Stimulated activated CD8-positive, alpha-beta memory T cell treated with anti-CD3 and anti-CD28 coated beads, Interleukin-15, amount 100 ng/mL, for 4 hours (primary cell): Measurements from ENCODE around the gene ASB2.

ENCODE experiments used
- DNase-seq, 2 donors: peaks; one replicate each; pipeline ENCODE4 v3.0.0-alpha.2; 2020; ENCODE audit warnings: low read depth in 2 of 2

Gene ASB2

GRCh38 chr14:93906341-93907329 lies 69.7 kb downstream of the ASB2 start:
- peak in 1 of 2 donors; percentile 8 for DNase-seq

GRCh38 chr14:93905623-93906022 lies 70.7 kb downstream of the ASB2 start:
- DNase-seq = no peak

- DNase-seq = no peak
Measured at GRCh38 chr14:93903342-93904184, 72.8 kb downstream of the ASB2 start.

- DNase-seq = no peak
Measured at GRCh38 chr14:93902619-93903307, 73.6 kb downstream of the ASB2 start.

GRCh38 chr14:93901813-93902212 lies 74.6 kb downstream of the ASB2 start:
- no peak for DNase-seq

- DNase-seq = no peak
Measured at GRCh38 chr14:93898731-93899130, 77.6 kb downstream of the ASB2 start.

GRCh38 chr14:93898081-93898611 lies 78.2 kb downstream of the ASB2 start:
- DNase-seq = no peak

- DNase-seq = no peak
Measured at GRCh38 chr14:93897476-93897845, 78.9 kb downstream of the ASB2 start.

- DNase-seq = no peak
Measured at GRCh38 chr14:93895023-93895604, 81.3 kb downstream of the ASB2 start.

- no peak for DNase-seq
Measured at GRCh38 chr14:93893661-93894261, 82.6 kb downstream of the ASB2 start.

- DNase-seq = peak; percentile 18 to 34
Measured at GRCh38 chr14:93892923-93893558, 83.3 kb downstream of the ASB2 start.

GRCh38 chr14:93892505-93892839 lies 83.9 kb downstream of the ASB2 start:
- no peak for DNase-seq

- DNase-seq = no peak
Measured at GRCh38 chr14:93891756-93892504, 84.4 kb downstream of the ASB2 start.

- DNase-seq = no peak
Measured at GRCh38 chr14:93889739-93890483, 86.5 kb downstream of the ASB2 start.

GRCh38 chr14:93888995-93889394 lies 87.4 kb downstream of the ASB2 start:
- no peak for DNase-seq

GRCh38 chr14:93884950-93885349 lies 91.4 kb downstream of the ASB2 start:
- no peak for DNase-seq
